ENCODE results near the gene PDZD8. TPM values are rescaled to one million over a fixed set of nuclear protein-coding genes. Genes with fewer than 3 reads are reported as not detected.
"Not testable (repeated sequence)": the region's sequence is repeated elsewhere in the genome, so short reads cannot be mapped to it uniquely, and the experiment has no call there.

The PDZD8 gene
- total RNA-seq, 1 experiment from 2014 or later: 23.9 TPM

DNA sequence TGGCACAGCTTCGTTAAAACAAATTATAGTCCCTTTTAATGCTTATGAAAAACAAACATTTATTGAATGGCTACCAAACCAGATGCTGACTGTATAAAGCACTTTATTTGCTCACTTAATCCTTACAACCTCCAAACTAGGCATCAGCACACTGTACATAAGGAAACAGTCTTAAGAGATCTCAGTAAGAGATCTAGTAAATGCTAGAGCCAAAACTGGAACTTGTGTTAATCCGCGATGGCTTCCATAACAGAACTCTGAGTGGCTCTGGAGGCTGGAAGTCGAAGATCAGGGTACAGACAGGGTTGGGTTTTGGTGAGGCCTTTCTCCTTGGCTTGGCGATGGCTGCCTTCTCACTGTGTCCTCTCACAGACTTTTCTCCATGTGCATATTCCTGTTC is 27.0 kb downstream of the PDZD8 start:
- no peak for DNase-seq (ENCODE audit: low spot score)

DNA sequence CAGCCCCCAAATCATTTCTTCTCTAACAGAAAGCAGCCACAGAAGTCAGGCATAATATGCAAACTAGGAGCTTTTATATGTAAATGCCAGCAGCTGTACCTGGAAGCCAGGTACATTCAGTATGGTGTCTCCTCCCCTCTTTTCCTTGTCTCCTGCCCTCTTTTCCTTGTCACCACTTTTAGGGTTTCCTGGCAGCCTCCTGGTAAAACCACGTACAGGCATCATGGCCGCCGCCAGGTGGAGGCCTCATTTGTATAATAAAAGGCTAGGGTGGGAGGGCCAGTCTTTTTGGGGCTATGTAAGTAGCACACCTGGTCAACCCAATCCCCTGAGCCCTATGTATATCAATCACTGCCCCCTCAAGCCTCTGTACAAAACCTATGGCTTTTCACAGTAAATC is 28.7 kb downstream of the PDZD8 start:
- no peak for DNase-seq (ENCODE audit: low spot score)

DNA sequence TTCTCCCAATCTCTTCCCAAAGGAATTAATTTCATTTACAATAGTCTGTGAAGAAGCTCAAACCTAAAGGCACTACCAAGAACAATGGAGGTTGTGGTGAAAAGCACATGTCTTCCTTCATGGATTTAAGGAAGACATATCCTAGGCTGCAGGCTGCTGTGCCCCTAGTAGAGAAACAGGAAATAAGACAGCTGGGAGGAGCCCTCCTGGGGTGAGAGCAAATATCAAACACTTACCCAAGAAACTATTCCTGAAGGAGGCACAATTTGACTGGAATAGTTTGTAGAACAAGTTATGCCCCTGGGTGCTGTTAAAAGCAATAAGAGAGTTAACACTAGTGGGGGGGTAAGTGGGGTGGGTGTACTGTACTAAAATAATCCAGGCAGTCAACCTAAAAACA is 30.1 kb downstream of the PDZD8 start:
- DNase-seq (ENCODE audit: low spot score): peak; percentile 46

DNA sequence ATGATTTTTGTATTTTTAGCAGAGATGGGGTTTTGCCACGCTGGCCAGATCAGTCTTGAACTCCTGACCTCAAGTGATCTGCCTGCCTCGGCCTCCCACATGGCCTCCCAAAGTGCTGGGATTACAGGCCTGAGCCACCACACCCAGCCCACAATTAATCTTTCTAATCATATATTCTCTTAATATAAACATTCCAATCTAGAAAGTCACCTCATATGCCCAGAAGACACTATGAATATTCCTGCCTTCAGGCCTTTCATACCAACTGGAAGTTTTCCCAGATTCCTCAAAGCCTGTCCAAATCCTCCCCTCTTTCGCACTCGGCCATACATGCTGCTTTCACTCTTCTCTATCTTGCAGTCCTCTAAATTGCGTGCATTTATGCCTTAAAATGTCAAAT is 32.6 kb downstream of the PDZD8 start:
- peak; percentile 91 for DNase-seq (ENCODE audit: low spot score)

DNA sequence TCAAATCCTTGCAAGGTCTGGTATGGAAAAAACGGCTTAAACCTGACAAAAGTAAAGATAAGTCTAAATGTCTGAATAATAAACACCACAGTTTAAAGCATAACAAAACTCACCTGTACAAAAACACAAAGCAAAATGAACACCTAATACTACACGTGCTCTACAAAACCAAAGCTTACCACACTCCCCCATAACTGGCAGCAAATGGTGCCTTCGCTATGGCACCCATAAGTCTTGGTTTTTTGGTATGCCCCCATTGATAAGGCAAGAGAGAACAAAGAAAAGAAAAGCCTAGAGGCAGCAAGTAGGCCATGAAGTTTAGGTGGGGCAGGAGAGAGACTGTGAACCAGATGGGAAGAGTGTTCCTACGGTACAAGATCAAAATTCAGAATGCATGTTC is 34.2 kb downstream of the PDZD8 start:
- DNase-seq (ENCODE audit: low spot score): no peak

DNA sequence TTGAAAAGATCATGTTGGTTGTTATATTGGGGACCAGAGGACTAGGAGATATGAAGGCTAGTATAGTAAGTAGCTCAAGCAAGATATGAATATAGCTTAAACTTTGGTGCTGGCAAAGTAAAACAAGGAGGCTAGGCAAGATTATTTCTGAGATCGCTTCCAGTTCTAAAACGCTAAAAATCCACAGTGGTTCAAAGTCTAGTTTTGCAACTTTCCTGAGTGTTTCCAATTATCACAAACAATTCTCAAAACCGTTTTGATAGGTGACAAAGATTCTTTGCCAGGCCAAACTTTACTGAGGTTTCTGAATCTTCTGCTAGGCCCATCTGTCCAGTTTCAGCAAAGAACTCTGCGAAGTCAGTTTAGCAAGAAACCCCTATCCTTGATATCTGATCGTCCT is 35.3 kb downstream of the PDZD8 start:
- no peak for DNase-seq (ENCODE audit: low spot score)

DNA sequence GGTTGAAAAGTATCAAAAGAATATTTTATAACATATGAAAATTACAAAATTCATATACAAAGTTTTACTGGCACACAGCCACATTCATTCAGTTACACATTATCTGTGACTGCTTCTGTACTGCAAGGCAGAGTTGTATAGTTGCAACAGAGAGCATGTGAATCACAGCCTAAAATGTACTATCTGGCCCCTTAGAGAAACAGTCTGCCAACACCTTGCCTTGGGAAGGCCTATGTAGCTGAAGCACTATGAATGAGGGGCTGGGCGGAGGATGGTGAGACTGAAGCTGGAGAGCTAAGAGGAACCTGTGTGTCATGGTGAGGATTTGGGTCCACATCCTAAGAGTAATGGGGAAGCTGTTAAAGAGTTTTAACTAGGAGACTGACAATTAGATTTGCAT is 35.7 kb downstream of the PDZD8 start:
- DNase-seq (ENCODE audit: low spot score): no peak

DNA sequence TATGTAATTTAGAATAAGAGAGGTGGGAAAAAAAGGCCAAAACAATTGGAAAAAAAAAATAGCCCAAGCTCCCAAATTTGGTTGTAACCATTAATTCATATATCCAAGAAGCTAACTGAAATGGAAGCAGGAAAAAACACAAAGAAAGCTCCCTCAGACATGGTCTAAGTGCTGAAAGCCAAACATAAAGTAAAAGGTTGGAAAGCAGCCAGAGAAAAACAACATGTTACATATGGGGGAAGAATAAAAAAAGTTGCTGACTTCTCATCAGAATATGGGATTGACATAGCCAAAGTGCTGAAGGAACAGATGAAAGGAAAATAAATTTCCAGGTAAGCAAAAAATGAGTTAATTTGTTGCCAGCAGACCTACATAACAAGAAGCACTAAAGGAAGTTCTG is 40.3 kb downstream of the PDZD8 start:
- DNase-seq (ENCODE audit: low spot score): no peak

DNA sequence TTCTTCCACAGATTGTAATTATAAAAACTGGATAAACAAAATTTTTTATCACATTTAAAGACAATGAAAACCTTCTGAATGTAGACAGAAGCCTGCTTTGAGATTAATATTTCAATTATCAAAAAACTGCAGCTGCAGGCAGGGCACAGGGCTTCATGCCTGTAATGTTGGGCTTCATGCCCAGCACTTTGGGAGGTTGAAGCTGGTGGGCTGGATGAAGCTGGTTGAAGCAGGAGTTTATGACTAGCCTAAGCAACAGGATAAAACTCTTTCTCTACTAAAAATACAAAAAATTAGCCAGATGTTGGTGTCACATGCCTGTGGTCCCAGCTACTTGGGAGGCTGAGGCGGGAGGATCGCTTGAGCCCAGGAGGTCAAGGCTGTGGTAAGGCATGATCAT is 41.2 kb downstream of the PDZD8 start:
- no peak for DNase-seq (ENCODE audit: low spot score)

DNA sequence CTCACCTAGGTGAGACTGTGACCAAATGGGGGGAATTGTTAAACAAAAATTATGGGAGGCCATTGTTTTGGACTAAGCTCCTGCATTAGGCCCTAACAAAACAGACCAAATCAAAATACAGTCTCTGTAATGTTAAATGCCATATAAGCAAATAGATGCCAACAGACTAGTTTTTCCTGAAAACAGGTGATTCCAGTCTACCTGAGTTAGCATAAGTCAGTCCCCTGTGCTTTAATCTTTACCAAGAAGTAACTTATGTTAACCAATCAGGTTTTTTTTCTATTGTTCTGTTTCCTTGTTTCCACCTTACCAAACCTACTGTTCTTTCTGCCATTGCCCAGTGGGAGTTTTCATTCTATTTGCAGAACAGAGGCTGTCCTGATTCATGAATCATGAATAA is 48.0 kb downstream of the PDZD8 start:
- DNase-seq (ENCODE audit: low spot score): no peak

DNA sequence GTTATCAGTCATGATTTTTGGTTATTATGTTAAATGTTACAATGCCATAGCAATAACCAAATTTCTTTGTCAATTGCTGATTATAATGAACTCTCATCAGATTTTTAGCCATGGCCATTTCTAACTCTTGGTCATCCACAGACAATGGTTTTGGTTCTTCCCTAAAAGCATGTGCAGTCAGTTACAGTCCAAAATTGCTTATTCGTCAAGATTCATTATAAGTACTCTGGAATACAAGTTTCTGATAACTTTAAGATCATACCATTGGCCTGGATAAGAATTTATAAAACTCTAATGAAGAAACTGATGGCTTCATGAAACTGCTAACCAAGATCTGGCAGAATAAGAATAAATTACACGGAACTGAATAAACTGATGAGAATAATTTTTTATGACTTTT is 50.9 kb downstream of the PDZD8 start:
- no peak for DNase-seq (ENCODE audit: low spot score)

DNA sequence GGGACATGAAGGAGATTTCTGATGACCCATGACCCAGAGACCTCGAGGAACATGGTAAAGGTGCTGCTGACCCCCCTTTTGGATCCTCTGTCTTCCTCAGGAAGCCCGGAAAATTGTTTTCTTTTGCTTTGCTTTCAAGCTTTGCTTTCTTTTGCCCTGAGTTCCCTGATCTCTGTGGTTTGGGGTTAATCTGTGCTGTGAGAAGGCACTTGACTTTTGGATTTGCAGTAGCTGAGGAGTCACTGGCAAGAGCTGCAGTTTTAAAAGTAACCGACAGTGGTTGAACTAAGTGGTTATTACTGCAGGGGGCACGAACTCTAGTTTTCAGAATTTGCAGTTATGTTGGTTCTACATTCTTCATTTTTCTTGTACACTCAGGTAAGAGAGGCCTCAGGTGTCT is 53.0 kb downstream of the PDZD8 start:
- peak; percentile 30 for DNase-seq (ENCODE audit: low spot score)

DNA sequence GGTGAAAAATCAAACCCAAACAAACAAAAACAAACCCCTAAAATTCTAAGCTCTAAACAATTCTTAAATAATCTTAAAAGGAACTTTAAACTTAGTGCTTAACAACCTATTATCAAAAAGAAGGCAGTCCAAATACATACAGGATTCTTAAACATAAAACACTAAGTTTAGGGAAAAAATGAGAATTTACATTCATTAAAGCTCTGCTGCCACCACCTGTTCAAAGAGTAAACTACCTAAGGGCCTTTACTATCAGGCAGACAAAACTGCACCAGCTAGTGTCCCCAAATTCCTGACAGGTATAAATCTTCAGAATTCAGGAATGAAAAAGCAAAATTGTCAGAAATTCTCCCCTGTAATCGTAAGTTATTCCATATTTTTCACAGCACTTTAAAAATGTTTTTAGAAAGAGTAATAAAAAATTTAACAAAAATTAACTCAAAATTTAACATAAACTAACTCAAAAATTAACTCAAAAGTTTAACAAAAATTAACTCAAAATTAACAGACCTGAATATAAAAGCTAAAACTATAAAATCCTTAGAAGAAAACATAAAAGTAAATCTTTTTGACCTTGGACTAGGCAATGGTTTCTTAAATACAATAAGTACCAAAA is 55.1 kb downstream of the PDZD8 start:
- DNase-seq (ENCODE audit: low spot score): no peak

DNA sequence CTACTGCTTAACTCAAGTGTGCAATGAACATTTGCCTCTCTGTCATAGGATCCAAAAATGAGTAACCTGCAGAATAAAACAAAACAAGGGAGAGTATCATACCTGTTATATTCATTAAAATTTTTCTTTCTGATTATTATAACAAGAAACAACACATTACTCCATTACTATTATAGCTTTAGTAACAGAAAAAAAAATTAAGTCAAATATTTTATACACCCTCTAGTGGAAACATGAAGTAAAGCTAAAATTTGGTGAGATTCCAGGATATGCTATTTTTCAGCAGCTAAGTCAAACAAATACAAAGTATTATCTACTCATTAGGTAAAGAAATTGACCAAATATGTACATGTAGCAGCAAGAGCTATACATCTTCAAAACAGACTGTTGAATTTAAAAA is 56.3 kb downstream of the PDZD8 start:
- DNase-seq (ENCODE audit: low spot score): no peak

DNA sequence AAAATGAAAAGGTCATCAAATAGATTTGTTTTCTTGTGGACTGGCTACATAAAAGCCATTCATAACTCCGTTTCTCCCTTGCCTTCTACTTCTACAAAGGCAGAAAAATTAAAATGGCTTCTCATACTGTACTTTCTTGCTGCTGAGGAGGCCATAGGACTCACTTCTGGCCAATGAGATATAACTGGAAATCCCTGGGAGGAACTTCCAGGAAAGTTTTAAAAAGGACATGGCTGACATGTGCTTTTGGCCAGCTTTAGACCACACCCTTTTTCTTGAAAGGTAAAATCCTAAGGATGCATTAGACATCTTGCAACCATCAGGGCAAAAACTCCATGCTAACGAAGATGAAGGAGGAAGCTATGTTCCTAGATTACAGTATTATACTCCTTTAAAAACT is 58.5 kb downstream of the PDZD8 start:
- no peak for DNase-seq (ENCODE audit: low spot score)

DNA sequence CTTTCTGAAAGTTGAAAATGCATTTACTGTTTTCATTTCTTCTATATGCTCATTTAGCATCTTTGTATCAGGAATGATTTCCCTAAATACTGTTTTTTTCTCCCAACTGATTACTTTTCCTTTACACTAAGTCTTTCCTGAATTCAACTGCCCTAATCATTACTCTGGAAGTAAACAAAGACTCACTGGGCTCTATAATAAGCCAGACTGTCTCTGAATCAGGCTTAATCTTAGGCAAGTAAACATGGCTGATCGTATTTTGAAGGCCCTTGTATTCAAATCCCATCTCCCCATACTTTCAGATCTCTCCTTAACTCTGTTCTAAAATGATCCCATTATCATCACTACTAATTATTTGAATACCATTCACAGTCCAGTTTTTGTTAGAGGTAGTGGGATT is 61.6 kb downstream of the PDZD8 start:
- no peak for DNase-seq (ENCODE audit: low spot score)

DNA sequence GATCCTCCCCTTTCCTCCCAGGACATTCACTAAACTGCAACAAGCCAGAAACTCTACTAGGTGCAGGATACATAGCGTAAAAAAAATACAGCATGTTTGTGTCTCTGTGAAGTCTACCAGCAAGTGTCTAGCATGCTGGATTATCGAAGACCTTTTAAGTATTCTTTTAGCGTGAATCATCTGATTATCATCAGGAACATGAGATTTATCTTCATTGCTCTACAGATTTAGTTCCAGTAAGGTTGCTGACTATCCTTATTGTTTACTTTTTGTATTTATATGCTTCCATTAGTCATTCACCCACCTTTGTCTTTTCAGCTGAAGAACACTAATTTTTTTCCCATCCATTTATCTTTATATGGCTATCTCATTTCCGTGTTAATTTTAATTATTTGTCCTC is 62.8 kb downstream of the PDZD8 start:
- DNase-seq (ENCODE audit: low spot score): no peak

DNA sequence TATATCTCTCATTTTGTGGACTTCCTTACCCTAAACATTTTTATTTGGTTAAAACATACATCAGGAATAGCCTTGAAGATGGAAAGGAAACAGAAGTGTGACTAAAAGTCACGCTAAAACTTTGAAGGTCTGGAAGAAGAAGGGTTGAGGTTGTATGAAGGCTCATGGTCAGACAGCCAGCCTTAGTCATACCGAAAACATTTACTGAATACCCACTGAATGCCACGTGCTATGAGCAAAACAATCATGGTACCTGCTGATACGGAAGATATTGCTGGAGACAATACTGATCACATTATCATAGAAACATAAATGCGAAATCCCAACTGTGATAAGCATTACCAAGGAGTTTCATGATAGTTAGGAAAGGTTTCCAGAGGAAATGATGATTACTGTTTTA is 64.0 kb downstream of the PDZD8 start:
- no peak for DNase-seq (ENCODE audit: low spot score)

DNA sequence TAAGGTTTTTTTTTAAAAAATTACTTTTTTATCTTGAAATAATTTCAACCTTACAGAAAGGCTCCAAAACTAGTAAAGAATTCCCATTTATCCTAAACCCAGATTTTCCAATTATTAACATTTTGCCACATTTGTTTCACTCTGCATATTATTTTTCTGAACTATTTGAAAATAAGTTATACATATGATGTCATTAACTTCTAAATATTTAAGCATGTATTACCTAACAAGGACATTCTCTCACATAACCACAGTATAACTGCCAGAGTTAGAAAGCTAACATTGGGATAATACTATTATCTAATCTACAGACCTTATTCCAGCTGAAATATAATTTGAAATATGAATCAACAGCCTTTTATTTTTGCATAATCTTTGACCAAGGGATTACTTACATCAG is 68.6 kb downstream of the PDZD8 start:
- no peak for DNase-seq (ENCODE audit: low spot score)

DNA sequence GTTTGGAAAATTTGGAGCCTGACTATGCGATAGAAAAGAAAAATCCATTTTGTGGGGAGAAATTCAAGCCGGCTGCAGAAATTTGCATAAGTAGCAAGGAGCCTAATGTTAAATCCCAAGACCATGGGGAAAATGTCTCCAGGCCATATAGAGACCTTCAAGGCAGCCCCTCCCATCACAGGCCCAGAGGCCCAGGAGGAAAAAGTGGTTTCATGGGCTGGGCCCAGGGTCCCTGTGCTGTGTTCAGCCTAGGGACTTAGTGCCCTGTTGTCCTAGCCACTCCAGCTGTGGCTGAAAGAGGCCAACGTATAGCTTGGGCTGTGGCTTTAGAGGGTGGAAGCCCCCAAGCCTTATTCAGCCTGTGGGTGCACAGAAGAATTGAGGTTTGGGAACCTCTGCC is 71.8 kb downstream of the PDZD8 start:
- DNase-seq (ENCODE audit: low spot score): not testable (repeated sequence)

DNA sequence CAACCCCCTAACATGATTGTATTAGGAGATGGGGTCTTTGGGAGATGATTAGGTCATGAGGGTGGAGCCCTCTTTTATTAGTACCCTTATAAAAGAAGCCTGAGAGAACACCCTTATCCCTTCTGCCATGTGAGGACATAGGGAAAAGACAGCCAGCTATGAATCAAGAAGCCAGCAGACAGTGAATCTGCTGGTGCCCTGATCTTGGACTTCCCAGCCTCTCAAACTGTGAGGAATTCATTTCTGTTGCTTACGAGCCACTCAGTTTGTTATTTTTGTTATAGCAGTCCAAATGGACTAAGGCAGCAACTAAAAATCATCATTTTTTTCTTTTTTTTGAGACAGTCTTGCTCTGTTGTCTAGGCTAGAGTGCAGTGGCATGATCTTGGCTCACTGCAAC is 74.6 kb downstream of the PDZD8 start:
- DNase-seq (ENCODE audit: low spot score): no peak

DNA sequence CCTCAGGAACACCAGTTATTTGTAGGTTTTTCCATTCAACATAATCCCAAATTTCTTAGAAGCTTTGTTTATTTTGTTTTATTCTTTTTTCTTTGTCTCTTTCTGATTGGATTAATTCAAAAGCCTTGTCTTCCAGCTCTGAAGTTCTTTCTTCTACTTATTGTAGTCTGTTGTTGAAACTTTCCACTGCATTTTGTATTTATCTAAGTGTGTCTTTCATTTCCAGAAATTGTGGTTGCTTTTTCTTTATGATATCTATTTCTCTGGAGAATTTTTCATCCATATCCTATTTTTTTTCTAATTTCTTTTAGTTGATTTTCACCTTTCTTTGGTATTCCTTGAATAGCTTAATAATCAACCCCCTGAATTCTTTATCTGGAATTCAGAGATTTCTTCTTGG is 75.8 kb downstream of the PDZD8 start:
- no peak for DNase-seq (ENCODE audit: low spot score)

DNA sequence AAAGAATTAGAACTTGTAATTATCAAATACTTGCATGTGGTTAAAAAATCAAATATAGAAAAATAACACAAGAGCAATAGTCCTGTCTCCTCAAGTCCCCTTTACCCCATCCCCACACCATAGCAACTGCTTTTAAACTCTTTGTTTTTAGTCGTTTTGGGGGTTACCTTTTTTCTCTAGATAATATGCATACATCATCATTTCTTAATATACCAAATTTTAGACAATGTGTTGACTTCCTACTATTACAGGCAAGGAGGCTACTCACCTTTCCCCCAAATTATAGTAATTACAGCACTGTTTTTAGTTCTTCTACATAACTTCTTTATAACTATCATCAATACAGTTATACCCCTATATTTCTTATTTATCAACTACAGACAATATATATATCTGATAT is 77.0 kb downstream of the PDZD8 start:
- no peak for DNase-seq (ENCODE audit: low spot score)

DNA sequence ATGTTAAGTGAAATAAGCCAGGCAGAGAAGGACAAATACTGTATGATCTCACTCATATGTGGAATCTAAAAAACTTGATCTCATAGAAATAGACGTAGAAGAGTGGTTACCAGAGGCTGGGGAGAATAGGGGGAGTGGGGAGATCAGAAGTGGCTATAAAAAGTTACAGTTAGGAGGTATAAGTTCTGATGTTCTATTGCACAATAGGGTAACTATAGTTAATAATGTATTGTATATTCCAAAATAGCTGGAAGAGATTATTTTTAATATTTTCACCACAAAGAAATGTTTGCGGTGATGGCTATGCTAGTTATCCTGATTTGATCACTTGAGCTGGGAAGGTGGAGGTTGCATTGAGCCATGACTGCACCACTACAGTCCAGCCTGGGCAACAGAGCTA is 80.5 kb downstream of the PDZD8 start:
- no peak for DNase-seq (ENCODE audit: low spot score)

Data from A172 (cell line).